Measurements from ENCODE around the gene PIGR. TPM values are rescaled to one million over a fixed set of nuclear protein-coding genes. Genes with fewer than 3 reads are reported as not detected.

The PIGR gene
- total and polyA plus RNA-seq, 8 donors = 0.11 to 587 (median 0.22) TPM

GRCh38 chr1:206986402-206986801, 40.1 kb upstream of the PIGR start:
- H3K4me1 ChIP-seq = no peaks in the 10 kb centered on the region
- DNase-seq (no peak), ATAC-seq (peak; percentile 66)
- H3K27ac ChIP-seq = no peak overlapping the region
- H3K36me3 ChIP-seq = no peaks in the 10 kb centered on the region
- no peak for TF ChIP-seq CTCF (IDR thresholded peaks at IDR 0.05)
- H3K27me3 ChIP-seq = no peaks in the 10 kb centered on the region
- H3K4me3 ChIP-seq = no peak overlapping the region
- intact Hi-C loops (cut with DNase I) = no loop called here
- no peaks in the 10 kb centered on the region for H3K9me3 ChIP-seq

- H3K27me3 ChIP-seq = no peaks in the 10 kb centered on the region
- intact Hi-C loops (cut with DNase I) = no loop called here
- ATAC-seq = no peak
These were observed 39.0 kb upstream of the PIGR start for GRCh38 chr1:206985162-206985749.

GRCh38 chr1:206982216-206982615, 36.0 kb upstream of the PIGR start:
- intact Hi-C loops (cut with DNase I) = no loop called here
- H3K27ac ChIP-seq = no peak overlapping the region
- H3K27me3 ChIP-seq = no peaks in the 10 kb centered on the region
- DNase-seq (peak in 3 of 4 donors; percentile 36 to 51 (median 40)), ATAC-seq (peak; percentile 88)
- TF ChIP-seq CTCF (IDR thresholded peaks at IDR 0.05) = peak; percentile 39 to 63
- H3K9me3 ChIP-seq = no peaks in the 10 kb centered on the region
- H3K4me1 ChIP-seq = no peaks in the 10 kb centered on the region
- no peaks in the 10 kb centered on the region for H3K36me3 ChIP-seq
- H3K4me3 ChIP-seq = no peak overlapping the region

More at GRCh38 chr1:206985162-206985749, 39.0 kb upstream of the PIGR start:
- no peak overlapping the region for H3K27ac ChIP-seq
- no peak overlapping the region for H3K4me3 ChIP-seq
- no peaks in the 10 kb centered on the region for H3K9me3 ChIP-seq
- no peak for DNase-seq
- H3K36me3 ChIP-seq = no peaks in the 10 kb centered on the region
- TF ChIP-seq CTCF (IDR thresholded peaks at IDR 0.05) = no peak
- no peaks in the 10 kb centered on the region for H3K4me1 ChIP-seq

GRCh38 chr1:206979379-206980043, 33.2 kb upstream of the PIGR start:
- Histone ChIP-seq H3K9me3 (no peaks in the 10 kb centered on the region), H3K27me3 (no peaks in the 10 kb centered on the region), H3K36me3 (no peaks in the 10 kb centered on the region), H3K27ac (no peak overlapping the region), H3K4me3 (no peak overlapping the region), H3K4me1 (no peaks in the 10 kb centered on the region)
- peak; percentile 27 to 45 for TF ChIP-seq CTCF (IDR thresholded peaks at IDR 0.05)
- peak; percentile 74 for ATAC-seq
- DNase-seq = no peak
- intact Hi-C loops (cut with DNase I) = no loop called here

- intact Hi-C loops (cut with DNase I) = no loop called here
- no peaks in the 10 kb centered on the region for H3K27me3 ChIP-seq
- TF ChIP-seq CTCF (IDR thresholded peaks at IDR 0.05) = no peak
- H3K4me1 ChIP-seq = no peaks in the 10 kb centered on the region
- DNase-seq (no peak), ATAC-seq (peak; percentile 59)
- H3K27ac ChIP-seq = peak overlapping the region; percentile 5 to 34
- no peak overlapping the region for H3K4me3 ChIP-seq
- no peaks in the 10 kb centered on the region for H3K9me3 ChIP-seq
- H3K36me3 ChIP-seq = no peaks in the 10 kb centered on the region
These were observed 32.0 kb upstream of the PIGR start for GRCh38 chr1:206978259-206978658.
